HK-2 (cell line): ENCODE data around the gene TPCN1.

Source experiments
- DNase-seq: peaks from one replicate; pipeline ENCODE4 v3.0.0-alpha.2; 2018; ENCODE audit not compliant: unreplicated experiment

Gene TPCN1

DNA sequence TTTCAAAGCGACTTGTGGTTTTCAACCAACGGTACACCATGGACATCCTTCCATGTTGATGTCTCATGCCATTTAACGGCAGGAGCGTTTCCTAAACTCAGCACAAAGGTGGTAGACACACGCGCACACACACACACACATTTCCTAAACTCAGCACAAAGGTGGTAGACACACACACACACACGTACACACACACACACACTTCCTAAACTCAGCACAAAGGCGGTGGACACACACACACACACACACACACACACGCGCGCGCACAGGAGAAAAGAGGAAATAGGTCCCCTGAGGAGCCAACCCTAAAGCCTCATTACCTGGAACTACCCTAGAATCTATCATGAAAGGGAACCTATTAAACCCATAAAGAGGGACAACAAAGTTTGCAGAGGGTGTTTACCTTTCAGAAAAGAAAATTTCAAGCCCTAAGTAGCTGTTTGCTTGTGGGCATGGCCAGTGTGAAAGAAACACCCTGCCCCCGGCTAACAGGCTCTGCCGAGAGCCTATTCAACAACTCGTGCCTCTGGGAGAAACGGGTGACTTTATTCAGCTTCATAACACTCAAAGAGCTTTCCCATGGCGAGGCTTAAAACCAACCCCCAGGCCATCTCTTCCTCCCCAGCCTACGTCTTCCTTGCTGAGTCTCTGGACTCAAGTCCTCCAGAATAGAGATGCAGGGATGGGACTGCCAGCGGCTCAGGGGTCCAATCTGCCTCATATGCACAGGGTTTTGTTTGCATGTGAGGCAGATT is 81.8 kb downstream of the TPCN1 start:
- DNase-seq: no peak

DNA sequence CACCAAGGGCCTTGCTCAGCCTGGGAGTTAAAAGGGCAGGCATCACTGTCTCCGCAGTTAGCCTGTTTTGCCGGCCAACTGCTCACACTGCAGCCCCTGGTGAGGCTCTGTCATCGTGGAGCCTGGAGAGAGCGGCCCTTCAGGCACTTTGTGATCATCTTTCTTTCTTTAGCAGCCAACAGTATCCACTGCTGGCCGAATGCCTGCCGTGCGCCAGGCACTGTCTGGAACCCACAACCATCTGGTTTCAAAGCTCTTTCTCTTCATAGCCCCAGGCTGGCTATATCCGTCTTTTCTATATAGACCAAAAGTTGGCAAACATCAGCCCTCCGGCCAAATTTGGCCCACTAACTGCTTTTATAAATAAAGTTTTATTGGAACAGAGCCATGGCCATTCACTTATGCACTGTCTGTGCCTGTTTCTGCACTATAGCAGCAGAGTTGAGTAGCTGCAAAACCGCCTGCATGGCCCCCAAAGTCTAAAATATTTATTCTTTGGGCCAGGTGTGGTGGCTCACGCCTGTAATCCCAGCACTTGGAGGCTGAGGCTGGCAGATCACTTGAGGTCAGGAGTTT is 84.1 kb downstream of the TPCN1 start:
- DNase-seq: no peak

DNA sequence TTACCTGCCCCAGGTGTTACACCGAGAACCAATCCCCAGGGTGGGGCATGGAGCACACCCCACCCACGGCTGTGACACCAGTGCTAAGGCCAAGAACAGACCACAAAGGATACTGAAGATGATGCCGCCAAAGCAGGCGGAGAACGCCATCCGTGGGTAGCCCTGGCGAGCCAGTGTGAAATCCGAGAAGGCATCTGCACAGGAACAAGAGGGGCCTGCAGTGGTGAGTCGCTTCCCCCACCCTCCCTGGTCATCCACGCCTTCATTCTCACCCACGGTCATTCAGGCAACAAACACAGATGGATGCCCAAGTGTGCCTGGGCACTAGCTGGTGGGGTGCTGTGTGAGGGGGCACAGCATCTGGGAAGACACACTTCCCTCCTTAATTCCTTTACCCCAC is 85.1 kb downstream of the TPCN1 start:
- peak; percentile 38 for DNase-seq

DNA sequence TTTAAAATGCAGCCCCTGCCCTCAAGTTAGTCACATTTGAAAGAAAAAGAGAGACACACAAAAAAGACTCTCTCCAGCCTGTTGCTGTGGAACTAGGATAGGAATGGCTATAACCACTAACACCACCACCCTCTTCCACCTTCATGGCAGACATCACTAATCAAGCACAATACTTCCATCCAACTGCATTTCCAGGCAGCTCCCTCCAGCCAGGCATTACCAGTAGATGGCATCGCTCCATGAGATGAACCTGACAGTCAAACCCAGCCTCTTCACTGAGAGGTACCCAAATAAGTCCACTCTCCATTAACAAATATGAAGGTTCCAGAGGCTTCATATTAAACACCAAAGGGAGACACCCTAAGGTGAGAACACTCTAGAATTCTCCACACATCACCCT is 89.2 kb downstream of the TPCN1 start:
- no peak for DNase-seq

DNA sequence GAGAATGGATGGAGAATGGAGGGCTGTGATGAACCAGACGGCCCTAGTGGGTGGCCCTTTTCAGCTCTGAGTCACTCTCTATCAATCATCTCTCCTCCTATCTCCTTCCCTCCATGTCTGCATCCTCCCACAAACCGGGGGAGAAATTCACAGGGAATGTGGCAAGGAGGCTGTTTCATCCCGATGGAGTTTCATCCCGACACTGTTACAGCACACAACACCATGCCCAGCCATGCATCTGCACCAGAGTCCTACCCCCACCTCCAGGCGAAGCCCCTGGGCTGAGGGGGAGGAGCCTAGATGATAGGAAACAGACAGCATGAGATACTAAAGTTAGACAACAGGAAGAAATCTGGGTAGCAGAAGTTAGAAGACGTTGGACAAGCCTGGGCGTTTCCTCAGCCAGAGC is 92.9 kb downstream of the TPCN1 start:
- DNase-seq: no peak

DNA sequence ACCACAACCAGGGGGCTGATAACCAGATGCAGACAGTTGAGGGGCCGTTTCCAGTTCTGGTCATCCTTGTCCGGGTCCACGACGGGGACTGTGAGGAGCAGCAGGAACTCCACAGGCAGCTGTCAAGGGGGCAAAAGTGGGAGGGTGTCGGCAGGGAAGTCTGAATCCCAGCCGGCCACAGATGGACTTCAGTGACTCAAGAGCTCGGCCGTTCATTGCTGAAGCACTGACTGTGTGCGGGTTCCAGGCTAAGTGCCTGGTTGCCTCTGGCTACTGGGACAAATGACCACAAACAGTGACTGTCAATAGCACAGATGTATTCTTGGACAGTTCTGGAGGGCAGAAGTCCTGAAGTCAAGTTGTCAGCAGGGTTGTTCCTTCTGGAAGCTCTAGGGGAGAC is 94.1 kb downstream of the TPCN1 start:
- DNase-seq: no peak

DNA sequence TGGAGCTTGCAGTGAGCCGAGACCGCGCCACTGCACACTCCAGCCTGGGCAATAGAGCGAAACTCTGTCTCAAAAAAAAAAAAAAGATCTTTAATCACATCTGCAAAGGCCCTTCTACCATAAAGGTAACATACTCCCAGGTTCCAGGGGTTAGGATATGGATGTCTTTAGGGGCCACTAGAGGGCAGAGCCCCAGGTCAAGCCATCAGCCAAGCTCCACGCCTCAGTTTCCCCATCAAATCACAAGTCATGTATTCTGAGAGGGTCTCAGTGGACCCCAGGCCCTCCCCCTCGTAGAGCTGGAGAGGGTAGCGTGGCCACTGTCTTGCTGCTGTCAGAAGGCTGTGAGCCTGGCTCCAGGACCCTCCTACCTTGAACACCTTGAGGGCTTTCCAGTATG is 94.9 kb downstream of the TPCN1 start:
- no peak for DNase-seq

DNA sequence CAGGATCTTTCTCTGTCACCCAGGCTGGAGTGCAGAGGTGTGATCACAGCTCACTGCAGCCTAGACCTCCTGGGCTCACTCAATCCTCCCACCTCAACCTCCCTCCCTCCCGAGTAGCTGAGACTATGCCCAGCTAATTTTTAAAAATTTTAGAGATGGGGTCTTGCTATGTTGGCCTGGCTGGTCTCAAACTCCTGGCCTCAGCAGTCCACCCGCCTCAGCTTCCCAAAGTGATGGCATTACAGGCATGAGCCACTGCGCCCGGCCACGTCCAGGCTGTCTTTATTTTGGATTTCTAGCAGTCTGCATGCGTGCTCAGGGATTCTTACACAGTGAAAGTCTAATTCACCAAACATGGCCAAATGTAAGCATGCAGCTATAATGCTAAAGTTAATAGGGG is 95.9 kb downstream of the TPCN1 start:
- DNase-seq: no peak

DNA sequence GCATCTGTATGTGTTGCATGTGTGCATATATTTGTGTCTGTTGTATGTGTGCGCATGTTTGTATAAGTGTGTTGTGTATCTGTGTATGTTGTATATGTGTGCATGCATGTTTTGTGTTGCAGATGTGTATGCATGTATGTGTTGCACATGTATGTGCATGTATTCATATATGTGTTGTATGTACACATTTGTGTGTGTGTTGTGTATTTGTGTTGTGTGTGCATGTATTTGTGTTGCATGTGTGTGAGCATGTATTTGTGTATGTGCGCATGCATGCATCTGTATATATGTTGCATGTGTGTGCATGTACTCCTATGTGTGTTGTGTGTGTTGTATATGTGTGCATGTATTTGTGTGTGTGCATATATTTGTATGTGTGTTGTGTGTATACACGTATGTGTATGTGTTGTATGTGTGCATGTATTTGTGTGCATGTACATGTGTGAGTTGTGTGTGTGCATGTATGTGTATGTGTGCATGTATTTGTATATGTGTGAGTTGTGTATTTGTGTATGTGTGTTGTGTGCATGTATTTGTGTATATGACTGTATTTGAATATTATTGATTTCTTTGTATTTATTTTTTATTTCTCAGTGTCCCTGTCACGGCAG is 96.9 kb downstream of the TPCN1 start:
- DNase-seq: no peak

DNA sequence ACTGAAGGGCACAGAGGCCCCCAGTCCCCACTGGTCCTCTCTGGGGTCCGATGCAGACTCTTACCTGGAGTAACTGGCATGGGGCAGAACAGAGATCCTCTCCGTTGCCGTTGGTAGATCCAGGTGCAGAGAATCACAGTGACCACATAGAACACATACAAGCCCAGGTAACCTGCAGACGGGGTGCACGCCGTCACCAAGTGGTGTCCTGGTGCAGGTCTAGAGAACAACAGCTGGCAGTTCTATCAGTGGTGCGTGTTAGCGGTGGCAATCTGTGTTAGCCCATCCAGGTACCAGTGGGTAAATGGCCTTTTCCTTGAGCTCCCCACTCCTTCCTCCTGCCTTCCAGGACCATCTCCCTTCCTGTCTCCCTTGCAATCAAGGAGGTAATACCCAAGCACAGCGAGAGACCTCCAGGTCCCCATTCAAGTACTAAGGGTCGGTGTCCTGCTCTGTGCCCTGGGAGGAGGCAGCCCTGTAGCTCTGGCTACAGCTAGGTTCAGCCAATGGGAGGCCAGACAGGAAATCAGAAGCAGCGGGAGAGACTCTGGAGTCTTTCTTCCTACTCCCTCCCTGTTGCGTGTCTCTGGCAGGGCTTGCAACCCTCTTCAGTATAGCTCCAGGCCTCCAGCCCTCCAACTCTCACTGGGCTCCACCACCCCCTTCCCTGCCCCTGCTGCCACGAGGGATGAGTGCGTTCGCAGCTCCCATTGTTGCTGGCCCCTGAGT is 97.8 kb downstream of the TPCN1 start:
- DNase-seq: no peak

DNA sequence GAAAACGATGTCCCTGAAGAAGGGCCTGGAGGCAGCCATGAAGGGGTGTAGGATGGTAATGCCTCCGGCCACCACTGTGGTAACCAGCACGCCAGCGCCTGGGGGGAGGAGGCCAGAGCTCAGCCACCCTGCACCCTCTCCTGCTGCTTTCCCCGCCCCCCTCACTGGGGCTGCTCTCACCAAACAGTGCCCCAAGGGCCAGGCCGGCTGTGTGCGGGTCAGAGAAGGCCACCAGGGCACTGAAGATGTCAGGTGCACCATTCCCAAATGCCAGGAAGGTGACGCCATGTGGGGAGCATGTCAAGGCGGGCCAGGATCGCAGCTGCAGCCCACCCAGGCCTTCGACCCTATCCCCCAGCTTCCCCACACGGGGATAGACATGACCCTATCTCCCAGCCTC is 99.1 kb downstream of the TPCN1 start:
- no peak for DNase-seq

DNA sequence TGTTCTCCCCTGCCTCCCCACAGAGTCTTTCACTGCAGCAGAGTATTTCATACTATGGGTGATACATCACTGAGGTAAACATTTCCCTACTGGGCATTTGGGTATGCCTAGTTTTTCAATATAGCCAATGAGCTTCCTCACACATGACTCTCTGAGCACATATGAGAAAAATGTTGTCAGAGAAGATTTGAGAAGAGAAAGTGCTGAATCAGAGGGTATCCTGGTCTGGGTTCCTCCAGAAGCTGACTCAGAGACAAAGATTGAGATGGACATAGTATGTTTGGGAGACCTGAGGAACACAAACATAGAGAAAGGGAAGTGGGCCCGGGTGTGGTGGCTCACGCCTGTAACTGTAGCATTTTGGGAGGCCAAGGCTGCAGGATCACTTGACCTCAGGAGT is 101.1 kb downstream of the TPCN1 start:
- DNase-seq: no peak

DNA sequence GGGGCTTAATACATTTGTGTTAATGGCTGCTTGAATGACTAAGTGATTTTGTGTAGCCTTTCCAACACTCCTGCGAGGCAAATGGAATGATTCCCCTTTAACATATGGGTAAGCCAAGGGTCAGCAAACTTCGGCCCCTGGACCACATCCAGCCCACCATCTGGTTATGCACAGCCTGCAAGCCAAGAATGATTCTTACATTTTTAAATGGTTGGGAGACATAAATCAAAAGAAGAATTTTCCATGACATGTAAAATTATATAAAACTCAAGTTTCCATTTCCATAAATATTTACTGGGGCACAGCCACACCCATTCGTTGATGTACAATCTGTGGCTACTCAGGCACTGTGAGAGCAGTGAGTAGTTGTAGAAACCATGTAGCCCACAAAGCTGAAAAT is 104.7 kb downstream of the TPCN1 start:
- no peak for DNase-seq

DNA sequence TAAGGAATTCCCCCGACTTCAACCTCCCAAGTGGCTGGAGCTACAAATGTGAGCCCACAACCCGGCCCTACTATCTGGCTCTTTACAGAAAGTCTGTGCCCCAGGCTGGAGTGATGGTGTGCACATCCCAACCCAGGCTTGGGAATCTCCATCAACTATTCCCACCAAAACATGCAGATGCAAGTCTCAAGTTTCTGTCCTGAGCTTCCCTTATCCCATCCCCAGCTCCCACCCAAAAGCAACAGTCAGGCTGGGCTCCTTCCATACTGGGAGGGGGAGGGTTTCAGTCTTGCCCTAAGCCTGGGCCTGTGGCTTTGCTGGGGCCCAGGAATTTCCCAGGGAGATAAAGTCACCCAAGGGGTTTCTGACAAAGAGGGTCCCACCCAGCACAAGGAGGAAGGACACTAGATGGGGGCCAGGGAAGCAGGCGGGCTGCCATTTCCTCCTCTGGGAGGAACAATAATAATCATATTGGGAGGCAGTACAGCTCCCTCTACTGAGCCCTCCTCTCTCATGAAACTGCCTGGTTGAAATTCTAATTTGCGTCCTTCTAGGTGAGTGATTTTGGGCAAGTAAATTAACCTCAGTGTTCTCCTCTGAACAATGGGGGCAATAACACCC is 105.6 kb downstream of the TPCN1 start:
- no peak for DNase-seq

DNA sequence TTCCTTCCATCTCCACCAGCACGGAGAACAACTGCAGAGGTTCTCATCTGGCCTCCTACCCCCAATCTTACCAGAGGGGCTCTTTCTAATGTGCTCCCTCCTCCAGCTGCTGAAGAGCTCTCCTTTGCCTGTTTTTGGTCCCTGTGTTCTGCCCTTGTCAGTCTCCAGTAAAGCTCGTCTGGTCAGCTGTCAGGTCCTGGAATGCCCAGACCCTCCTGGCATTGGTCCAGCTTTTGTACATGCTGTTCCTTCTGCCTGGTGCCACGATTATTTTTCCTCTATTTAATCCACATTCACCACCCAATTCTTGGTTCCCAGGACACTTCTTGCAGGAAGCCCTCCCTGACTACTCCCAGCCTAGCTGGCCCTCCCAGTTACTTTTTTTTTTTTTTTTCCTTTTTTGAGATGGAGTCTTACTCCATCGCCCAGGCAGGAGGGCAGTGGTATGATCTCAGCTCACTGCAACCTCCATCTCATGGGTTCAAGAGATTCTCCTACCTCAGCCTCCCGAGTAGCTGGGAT is 107.2 kb downstream of the TPCN1 start:
- no peak for DNase-seq

DNA sequence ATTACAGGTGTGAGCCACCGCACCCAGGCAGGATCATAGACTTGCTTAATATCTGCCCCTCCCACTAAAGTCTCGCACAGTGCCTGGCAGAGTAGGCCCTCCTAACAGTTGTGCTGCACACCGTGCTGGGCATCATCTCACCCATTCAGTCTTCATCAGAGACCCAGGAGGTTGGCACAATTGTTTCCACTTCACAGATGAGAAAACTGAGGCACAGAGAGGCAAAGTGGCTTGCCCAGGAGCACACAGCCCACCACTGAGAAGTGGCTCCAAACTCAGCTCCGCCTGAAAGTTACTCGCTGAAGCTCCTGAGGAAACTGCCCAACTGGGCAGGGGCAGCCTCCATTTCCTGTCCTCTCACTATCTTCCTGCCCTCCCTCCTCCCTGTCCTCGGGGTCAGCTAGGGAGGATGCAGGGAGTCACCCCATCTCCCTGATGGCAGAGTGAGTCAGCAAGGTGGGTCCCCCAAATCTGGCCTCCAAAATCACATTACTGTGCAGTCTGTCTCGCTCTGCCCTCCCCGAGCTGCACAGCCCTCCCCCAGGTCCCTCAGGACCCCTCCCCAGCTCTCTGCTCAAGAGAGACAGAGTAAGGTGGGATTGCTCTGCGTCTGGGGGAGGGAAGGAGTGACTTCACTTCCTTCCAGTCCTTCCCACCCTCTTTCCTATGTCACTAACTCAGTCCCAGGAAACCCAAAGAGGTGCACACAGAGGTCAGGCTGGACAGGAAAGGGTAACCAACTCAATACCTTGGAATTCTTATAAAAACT is 107.9 kb downstream of the TPCN1 start:
- no peak for DNase-seq

DNA sequence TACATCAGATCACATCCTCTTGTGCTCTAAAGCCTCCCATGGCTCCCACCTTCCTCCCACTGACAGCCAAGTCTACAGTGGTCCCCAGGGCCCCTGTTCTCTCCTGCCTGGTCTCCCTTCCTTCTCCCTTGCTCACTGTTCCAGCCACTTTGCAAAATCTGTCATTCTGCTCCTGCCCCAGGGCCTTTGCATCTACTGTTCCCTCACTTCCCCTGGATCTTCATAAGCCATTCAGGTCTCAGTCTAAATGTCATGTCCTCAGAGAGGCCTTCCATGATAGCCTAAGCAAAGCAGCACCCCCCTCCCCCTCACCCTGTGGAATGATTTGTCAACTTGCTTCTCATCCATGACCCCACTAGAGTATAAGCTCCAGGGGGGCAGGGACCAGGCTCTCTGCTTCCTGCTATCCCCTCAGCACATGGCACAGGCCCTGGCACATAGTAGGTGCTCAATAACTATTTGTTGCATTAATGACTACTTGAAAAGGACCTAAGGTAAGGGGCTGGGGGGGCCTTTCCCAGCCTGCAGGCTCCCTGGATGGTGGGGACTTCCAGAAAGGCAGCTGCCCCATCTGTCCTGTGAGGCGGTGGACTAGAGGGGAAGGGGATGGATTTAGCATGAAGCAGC is 108.6 kb downstream of the TPCN1 start:
- no peak for DNase-seq

DNA sequence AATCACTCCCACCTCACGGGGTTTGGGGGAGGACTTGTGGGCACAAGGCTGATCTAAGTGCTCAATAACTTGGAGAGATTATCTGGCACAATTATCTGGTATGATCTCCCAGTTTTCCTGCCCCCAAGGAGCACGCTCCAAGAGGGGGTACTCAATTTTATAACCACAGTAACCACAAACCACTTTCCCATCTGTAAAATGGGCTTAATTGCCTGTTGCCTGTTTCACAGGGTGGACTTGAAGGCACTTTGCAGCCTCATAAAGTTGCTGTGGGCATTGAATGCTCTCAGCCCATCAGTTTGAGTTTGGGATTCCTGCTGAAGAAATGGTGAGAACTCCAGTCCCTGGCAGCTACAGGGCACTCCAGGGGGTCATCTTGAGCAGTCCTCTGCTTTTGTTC is 109.2 kb downstream of the TPCN1 start:
- DNase-seq: no peak

DNA sequence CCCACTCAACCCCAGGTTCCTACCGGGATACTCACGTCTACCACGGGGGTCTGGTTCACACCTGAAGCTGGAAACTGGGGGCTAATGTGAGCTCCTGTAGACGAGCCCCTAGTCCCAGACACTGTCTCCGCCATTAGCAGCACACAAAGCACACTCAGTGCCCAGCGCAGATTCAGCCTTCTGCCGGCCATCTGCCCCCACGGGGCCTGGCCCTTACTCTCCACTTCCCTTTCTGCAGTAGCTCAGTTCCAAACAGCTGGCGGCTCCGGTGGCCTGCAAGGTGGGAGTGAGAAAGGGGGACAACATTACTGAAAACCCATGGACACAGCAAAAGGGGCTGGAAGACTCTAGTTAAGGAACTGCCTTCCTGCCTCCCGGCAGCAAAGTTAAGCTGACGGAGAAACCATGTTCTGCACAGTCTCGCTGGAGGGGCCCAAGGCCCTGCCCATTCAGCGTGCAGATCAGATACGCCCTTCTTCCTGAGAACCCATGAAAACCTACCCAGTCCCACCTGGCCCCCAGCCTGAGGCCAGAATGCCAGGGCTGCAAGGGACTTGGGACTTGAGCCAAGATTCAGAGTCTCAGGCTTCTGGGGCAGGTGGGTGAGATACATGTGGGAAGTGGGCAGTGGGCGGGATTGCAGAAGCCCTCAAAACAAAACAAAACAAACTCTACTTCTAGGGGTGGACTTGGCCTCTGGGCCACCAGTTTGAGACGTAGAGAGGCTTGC is 111.6 kb downstream of the TPCN1 start:
- DNase-seq: no peak

DNA sequence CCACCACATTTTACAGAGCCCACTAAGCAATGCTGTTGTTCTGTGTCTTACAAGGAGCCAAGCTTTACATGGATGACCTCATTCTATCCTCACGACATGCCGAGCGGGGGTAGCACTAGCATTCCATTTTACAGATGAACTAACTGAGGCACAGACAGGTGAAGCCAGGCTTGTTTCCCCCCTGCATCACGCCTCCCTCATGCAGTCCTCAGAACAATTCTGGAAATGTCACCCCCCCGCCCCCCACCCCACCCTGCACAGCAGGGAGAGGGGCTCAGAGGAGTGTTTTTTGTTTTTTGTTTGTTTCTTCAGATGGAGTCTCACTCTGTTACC is 112.1 kb downstream of the TPCN1 start:
- no peak for DNase-seq
